SU-DHL-6 (cell line): ENCODE measurements around the gene ZBED2.
"Not testable (repeated sequence)": the region's sequence is repeated elsewhere in the genome, so short reads cannot be mapped to it uniquely, and the experiment has no call there.

Source experiments
- H2AFZ ChIP-seq: fragments of 200-600 bp; sonication (generic); 2 replicates; pipeline ENCODE4 v1.6.1; 2014; ENCODE audit warnings: low read depth, mild to moderate bottlenecking, moderate library complexity, mixed read lengths, antibody characterized with exemption, low read length; ENCODE audit not compliant: severe bottlenecking
- H3F3A ChIP-seq: fragments of 200-600 bp; shearing (Covaris generic); 2 replicates; pipeline ENCODE4 v1.6.0; 2016; ENCODE audit warnings: antibody characterized with exemption, mild to moderate bottlenecking; ENCODE audit not compliant: insufficient read depth
- H3K27ac ChIP-seq: fragments of 200-600 bp; sonication (generic); 2 replicates; pipeline ENCODE4 v1.5.1; 2016; ENCODE audit warnings: low read depth, mild to moderate bottlenecking, low read length, moderate library complexity, mixed read lengths
- H3K27me3 ChIP-seq: fragments of 200-600 bp; sonication (generic), shearing (Covaris generic); 2 replicates; pipeline ENCODE4 v1.6.0; 2014; ENCODE audit warnings: mild to moderate bottlenecking, low read length
- H3K36me3 ChIP-seq: fragments of 200-600 bp; sonication (generic); 2 replicates; pipeline ENCODE4 v1.6.1; 2014; ENCODE audit warnings: mild to moderate bottlenecking, low read length, mixed read lengths
- H3K4me2 ChIP-seq: fragments of 300-600, 200-600 bp; shearing (Covaris generic), sonication (generic); 2 replicates; pipeline ENCODE4 v1.6.0; 2014; ENCODE audit warnings: low read length, low read depth, mild to moderate bottlenecking; ENCODE audit not compliant: poor library complexity, severe bottlenecking
- H3K4me3 ChIP-seq: fragments of 200-600 bp; sonication (generic); 2 replicates; pipeline ENCODE4 v1.5.1; 2014; ENCODE audit warnings: antibody characterized with exemption, low read length, mild to moderate bottlenecking, mixed read lengths; ENCODE audit not compliant: insufficient read depth, poor library complexity, severe bottlenecking
- H3K79me2 ChIP-seq: fragments of 200-600 bp; sonication (generic); 2 replicates; pipeline ENCODE4 v1.6.1; 2014; ENCODE audit warnings: mild to moderate bottlenecking, low read length, moderate library complexity; ENCODE audit not compliant: insufficient read depth
- H3K9ac ChIP-seq: fragments of 200-600 bp; sonication (generic); 2 replicates; pipeline ENCODE4 v1.7.0; 2014; ENCODE audit warnings: mild to moderate bottlenecking, low read length
- H3K9me2 ChIP-seq: fragments of 200-600 bp; sonication (generic); replicated peaks from 2 replicates; pipeline ENCODE4 v1.6.1; 2014; ENCODE audit warnings: low read length; ENCODE audit not compliant: insufficient read depth
- H3K9me3 ChIP-seq: fragments of 200-600 bp; sonication (generic); 2 replicates; pipeline ENCODE4 v1.6.1; 2014; ENCODE audit warnings: low read length, mixed read lengths; ENCODE audit not compliant: insufficient read depth
- H4K20me1 ChIP-seq: fragments of 200-600 bp; sonication (generic); 2 replicates; pipeline ENCODE4 v1.6.1; 2014; ENCODE audit warnings: low read depth, mild to moderate bottlenecking, antibody characterized with exemption, low read length, moderate library complexity, mixed read lengths
- CTCF ChIP-seq: fragments of 200-600 bp; sonication (generic); IDR thresholded peaks from one replicate; pipeline ENCODE4 v1.5.1; 2017; ENCODE audit warnings: antibody characterized with exemption, mild to moderate bottlenecking, low read length, moderate library complexity; ENCODE audit not compliant: insufficient read depth, poor library complexity, severe bottlenecking
- EZH2phosphoT487 ChIP-seq: fragments of 200-600 bp; sonication (generic), shearing (Covaris generic); conservative IDR thresholded peaks from 2 replicates; pipeline ENCODE4 v1.6.1; 2018; ENCODE audit warnings: mild to moderate bottlenecking, antibody characterized with exemption, low read length, moderate library complexity, mixed read lengths

ZBED2 gene

GRCh38 chr3:111568355-111568754 lies 26.8 kb downstream of the ZBED2 start:
- no peak overlapping the region for H3K4me2 ChIP-seq
- no peaks in the 10 kb centered on the region for H3K9me2 ChIP-seq
- H3K4me3 ChIP-seq: no peak overlapping the region
- no peak overlapping the region for H2AFZ ChIP-seq
- no peak overlapping the region for H3K9ac ChIP-seq
- H3K9me3 ChIP-seq: no peaks in the 10 kb centered on the region
- no peaks in the 10 kb centered on the region for H4K20me1 ChIP-seq
- no peaks in the 10 kb centered on the region for H3K36me3 ChIP-seq
- no peaks in the 10 kb centered on the region for H3K27me3 ChIP-seq
- TF ChIP-seq CTCF (no peak), EZH2phosphoT487 (no peak)
- no peak overlapping the region for H3K27ac ChIP-seq
- no peaks in the 10 kb centered on the region for H3K79me2 ChIP-seq
- no peaks in the 10 kb centered on the region for H3F3A ChIP-seq

DNA sequence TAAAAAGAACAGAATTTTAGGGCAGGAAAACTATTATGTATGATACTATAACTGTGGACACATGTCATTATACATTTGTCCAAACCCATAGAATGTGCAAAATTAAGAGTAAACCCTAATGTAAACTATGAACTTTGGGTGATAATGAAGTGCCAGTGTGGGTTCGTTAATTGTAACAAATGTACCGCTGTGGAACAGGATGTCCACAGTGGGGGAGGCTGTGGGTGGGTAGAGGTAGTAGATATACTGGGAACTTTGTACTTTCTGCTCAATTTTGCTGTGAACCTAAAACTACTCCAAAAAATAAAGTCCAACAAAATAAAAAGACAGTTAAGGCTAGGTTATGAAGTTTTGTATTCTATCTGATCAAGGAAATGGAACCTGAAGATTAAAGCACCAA lies 28.3 kb downstream of the ZBED2 start:
- Histone ChIP-seq H3K4me3 (no peak overlapping the region), H2AFZ (no peak overlapping the region), H3K9me3 (no peaks in the 10 kb centered on the region), H4K20me1 (no peaks in the 10 kb centered on the region), H3K9ac (no peak overlapping the region), H3K27ac (no peak overlapping the region), H3K79me2 (no peaks in the 10 kb centered on the region), H3K9me2 (no peaks in the 10 kb centered on the region), H3F3A (no peaks in the 10 kb centered on the region), H3K27me3 (no peaks in the 10 kb centered on the region), H3K36me3 (no peaks in the 10 kb centered on the region), H3K4me2 (no peak overlapping the region)
- TF ChIP-seq CTCF (no peak), EZH2phosphoT487 (no peak)

DNA sequence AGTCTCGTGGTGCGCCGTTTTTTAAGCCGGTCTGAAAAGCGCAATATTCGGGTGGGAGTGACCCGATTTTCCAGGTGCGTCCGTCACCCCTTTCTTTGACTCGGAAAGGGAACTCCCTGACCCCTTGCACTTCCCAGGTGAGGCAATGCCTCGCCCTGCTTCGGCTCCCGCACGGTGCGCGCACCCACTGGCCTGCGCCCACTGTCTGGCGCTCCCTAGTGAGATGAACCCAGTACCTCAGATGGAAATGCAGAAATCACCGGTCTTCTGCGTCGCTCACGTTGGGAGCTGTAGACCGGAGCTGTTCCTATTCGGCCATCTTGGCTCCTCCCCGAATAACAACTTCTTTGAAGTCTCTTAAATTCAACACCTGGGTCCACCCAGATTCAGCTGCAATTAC lies 33.2 kb downstream of the ZBED2 start:
- H3K9me2 ChIP-seq, H3K9me3 ChIP-seq, H3K27ac ChIP-seq, H3K4me3 ChIP-seq, H2AFZ ChIP-seq, H3K79me2 ChIP-seq, H3K27me3 ChIP-seq, H3K36me3 ChIP-seq, H3K4me2 ChIP-seq, H4K20me1 ChIP-seq, H3F3A ChIP-seq, H3K9ac ChIP-seq: not testable (repeated sequence)

GRCh38 chr3:111548756-111549155 lies 46.4 kb downstream of the ZBED2 start:
- TF ChIP-seq EZH2phosphoT487: no peak
- TF ChIP-seq CTCF: no peak
- Histone ChIP-seq H3K4me3 (no peak overlapping the region), H3K9me3 (no peaks in the 10 kb centered on the region), H4K20me1 (no peaks in the 10 kb centered on the region), H3K79me2 (no peaks in the 10 kb centered on the region), H3K4me2 (no peak overlapping the region), H3K36me3 (no peaks in the 10 kb centered on the region), H2AFZ (no peak overlapping the region), H3K27ac (no peak overlapping the region), H3K9ac (no peak overlapping the region), H3F3A (no peaks in the 10 kb centered on the region), H3K27me3 (no peaks in the 10 kb centered on the region), H3K9me2 (no peaks in the 10 kb centered on the region)
